ENCODE data around the gene CCDC85C.

The CCDC85C gene

GRCh38 chr14:99556134-99556791 is 47.7 kb downstream of the CCDC85C start:
- no peak for DNase-seq (ENCODE audit: low read depth in 2 of 2)

- no peak for DNase-seq (ENCODE audit: low read depth in 2 of 2)
Measured at GRCh38 chr14:99554757-99555531, 49.1 kb downstream of the CCDC85C start.

- no peak for DNase-seq (ENCODE audit: low read depth in 2 of 2)
Measured at GRCh38 chr14:99554184-99554583, 49.8 kb downstream of the CCDC85C start.

GRCh38 chr14:99552572-99553216 is 51.3 kb downstream of the CCDC85C start:
- DNase-seq (ENCODE audit: low read depth in 2 of 2): no peak

GRCh38 chr14:99552021-99552553 is 51.9 kb downstream of the CCDC85C start:
- DNase-seq (ENCODE audit: low read depth in 2 of 2): no peak

GRCh38 chr14:99551034-99551922 is 52.7 kb downstream of the CCDC85C start:
- no peak for DNase-seq (ENCODE audit: low read depth in 2 of 2)

- no peak for DNase-seq (ENCODE audit: low read depth in 2 of 2)
Measured at GRCh38 chr14:99550387-99550992, 53.5 kb downstream of the CCDC85C start.

GRCh38 chr14:99549684-99550083 is 54.3 kb downstream of the CCDC85C start:
- DNase-seq (ENCODE audit: low read depth in 2 of 2): no peak

- DNase-seq (ENCODE audit: low read depth in 2 of 2): no peak
Measured at GRCh38 chr14:99548871-99549515, 55.0 kb downstream of the CCDC85C start.

- no peak for DNase-seq (ENCODE audit: low read depth in 2 of 2)
Measured at GRCh38 chr14:99548255-99548654, 55.8 kb downstream of the CCDC85C start.

- DNase-seq (ENCODE audit: low read depth in 2 of 2): no peak
Measured at GRCh38 chr14:99546234-99546879, 57.6 kb downstream of the CCDC85C start.

- DNase-seq (ENCODE audit: low read depth in 2 of 2): no peak
Measured at GRCh38 chr14:99545586-99545985, 58.4 kb downstream of the CCDC85C start.

GRCh38 chr14:99544991-99545390 is 59.0 kb downstream of the CCDC85C start:
- no peak for DNase-seq (ENCODE audit: low read depth in 2 of 2)

GRCh38 chr14:99543985-99544384 is 60.0 kb downstream of the CCDC85C start:
- no peak for DNase-seq (ENCODE audit: low read depth in 2 of 2)

- no peak for DNase-seq (ENCODE audit: low read depth in 2 of 2)
Measured at GRCh38 chr14:99543370-99543769, 60.6 kb downstream of the CCDC85C start.

GRCh38 chr14:99542566-99542965 is 61.4 kb downstream of the CCDC85C start:
- DNase-seq (ENCODE audit: low read depth in 2 of 2): no peak

- no peak for DNase-seq (ENCODE audit: low read depth in 2 of 2)
Measured at GRCh38 chr14:99541677-99542470, 62.1 kb downstream of the CCDC85C start.

- no peak for DNase-seq (ENCODE audit: low read depth in 2 of 2)
Measured at GRCh38 chr14:99541211-99541610, 62.8 kb downstream of the CCDC85C start.
